ENCODE measurements around the gene EOLA2.
"Not testable (repeated sequence)": the region's sequence is repeated elsewhere in the genome, so short reads cannot be mapped to it uniquely, and the experiment has no call there.

Gene EOLA2

DNA sequence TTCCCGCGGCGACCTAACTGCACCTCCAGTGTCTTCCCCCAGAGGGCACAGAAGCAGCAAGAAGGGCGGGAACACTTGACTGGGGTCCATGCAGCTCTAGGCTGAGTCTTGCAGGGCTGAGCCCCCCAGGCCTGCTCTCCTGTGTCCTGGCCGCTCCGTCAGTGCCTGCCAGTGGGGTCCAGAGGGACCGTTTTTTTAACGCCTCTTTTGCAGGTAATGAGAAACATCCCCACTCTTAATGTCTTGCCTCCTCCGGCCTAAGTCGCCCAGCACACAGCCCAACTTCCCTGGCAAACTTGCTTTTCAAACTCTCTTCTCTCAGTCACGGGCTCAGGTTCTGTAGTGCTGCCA lies 2.4 kb upstream of the EOLA2 start:
- H3K4me3 ChIP-seq (ENCODE audit: low read length) = peak overlapping the region; percentile 8
- not testable (repeated sequence) for DNase-seq (ENCODE audit: low read depth)
- peak; percentile 53 for TF ChIP-seq CTCF (IDR thresholded peaks at IDR 0.05; ENCODE audit: insufficient read depth, low read depth, low read length, missing control alignments)

DNA sequence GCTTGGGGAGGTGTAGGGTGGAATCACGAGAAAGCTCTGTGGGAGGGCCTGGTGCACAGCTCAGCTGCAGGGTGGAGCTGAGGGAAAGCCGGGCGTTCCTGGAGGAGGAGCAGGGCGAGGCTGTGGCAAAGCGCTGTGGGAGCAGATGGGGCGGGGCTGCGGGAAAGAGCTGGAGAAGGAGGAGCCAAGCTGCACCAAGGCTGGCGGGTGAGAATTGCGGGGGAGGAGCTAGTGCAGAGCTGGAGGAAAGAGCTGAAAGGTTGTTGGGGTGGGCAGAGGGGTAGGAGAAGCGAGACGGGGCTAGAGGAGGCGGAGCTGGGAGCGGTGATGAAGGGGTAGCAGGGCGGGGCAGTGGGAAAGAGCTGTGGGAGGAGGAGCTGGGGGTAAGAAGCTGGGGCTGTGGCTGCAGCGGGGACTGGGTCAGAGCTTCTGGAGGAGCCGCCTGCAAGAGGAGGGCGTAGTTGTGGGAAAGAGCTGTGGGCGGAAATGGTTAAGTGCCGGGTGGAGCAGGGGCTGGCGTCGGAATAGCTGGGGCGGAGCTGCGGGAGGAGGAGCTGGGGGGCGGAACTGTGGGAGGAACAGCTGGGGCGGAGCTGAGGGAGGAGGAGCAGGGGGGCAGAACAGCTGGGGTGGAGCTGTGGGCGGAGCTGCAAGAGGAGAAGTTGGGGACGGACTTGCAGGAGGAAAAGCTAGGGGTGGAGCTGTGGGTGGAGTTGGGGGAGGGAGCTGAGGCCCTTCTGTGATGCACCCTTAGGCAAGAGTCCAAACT lies 1.8 kb upstream of the EOLA2 start:
- TF ChIP-seq CTCF (IDR thresholded peaks at IDR 0.05; ENCODE audit: insufficient read depth, low read depth, low read length, missing control alignments) = no peak
- DNase-seq (ENCODE audit: low read depth) = peak; percentile 97
- peak overlapping the region; percentile 48 for H3K4me3 ChIP-seq (ENCODE audit: low read length)

DNA sequence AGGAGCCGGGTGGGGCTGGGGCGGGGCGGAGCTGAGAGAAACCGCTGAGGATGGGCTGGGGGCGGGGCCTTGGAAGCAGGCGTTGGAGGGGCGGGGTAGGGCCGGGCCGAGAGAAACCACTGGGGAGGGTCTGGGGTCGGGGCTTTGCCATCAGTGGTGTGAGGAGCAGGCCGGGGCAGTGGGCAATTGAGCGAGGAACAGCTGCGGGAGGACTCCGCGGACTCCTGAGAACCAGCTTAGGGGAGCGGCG lies 1.3 kb upstream of the EOLA2 start:
- peak overlapping the region; percentile 48 for H3K4me3 ChIP-seq (ENCODE audit: low read length)
- no peak for DNase-seq (ENCODE audit: low read depth)
- no peak for TF ChIP-seq CTCF (IDR thresholded peaks at IDR 0.05; ENCODE audit: insufficient read depth, low read depth, low read length, missing control alignments)

DNA sequence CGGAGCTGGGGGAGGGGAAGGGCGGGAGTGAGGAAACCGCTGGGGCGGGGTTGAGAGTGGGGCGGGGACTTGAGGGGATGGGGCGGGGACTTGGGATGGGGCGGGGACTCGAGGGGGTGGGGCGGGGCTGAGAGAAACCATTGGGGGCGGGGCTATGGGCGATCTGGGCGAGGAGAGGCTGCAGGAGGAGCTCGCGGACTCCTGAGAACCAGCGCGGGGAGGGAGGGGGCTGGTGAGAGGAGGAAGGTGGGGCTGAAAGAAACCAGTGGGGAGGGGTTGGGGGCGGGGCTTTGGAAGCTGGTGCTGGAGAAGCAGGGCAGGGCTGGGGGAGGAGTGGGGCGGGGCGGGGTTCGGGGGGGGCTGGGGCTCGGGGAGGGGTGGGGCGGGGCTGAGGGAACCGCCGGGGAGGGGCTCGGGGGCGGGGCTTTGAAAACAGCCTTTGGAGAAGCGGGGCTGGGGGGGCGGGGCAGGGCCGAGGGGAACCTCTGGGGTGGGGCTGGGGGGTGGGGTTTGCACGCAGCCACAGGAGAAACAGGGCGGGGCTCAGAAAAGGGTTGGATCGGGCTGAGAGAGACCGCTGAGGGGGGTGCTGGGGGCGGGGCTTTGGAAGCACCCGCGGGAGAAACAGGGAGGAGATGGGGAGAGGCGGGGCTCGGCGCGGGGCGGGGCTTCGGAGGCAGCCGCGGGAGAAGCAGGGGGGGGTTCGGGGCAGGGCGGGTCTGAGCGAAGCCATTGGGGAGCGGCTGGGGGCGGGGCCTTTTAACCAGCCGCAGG lies 777 bp upstream of the EOLA2 start:
- no peak for TF ChIP-seq CTCF (IDR thresholded peaks at IDR 0.05; ENCODE audit: insufficient read depth, low read depth, low read length, missing control alignments)
- H3K4me3 ChIP-seq (ENCODE audit: low read length) = peak overlapping the region; percentile 68
- peak; percentile 92 for DNase-seq (ENCODE audit: low read depth)

DNA sequence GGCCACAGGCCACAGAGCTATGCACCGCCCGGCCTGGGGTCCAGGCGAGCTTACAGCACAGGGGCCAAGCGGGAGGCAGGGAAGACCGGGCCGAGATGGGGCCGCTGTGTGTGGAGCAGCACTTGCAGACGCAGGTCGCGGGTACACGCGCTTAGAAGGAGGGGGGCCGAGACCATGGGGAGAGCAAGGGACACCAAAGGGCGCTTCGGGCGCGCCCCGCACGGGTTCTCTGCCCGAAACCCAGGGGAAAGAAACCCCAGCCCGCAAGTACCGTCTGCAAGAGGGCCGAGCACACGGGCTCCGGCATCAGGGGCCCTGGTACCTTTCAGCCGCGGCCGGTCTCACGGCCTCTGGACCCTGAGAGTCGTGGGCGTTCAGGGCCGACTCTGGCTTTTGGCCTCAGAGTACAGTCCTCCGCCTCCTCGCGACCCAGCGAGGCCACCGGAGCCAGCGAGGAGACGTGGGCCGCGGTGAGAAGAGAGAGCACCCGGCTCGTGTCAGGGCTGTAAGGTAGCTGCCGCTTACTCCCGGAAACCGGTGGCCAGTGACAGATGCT lies 342 bp downstream of the EOLA2 start:
- no peak for TF ChIP-seq CTCF (IDR thresholded peaks at IDR 0.05; ENCODE audit: insufficient read depth, low read depth, low read length, missing control alignments)
- no peak for DNase-seq (ENCODE audit: low read depth)
- peak overlapping the region; percentile 68 for H3K4me3 ChIP-seq (ENCODE audit: low read length)

- not testable (repeated sequence) for DNase-seq (ENCODE audit: low read depth)
- H3K4me3 ChIP-seq (ENCODE audit: low read length) = peak overlapping the region; percentile 68
Measured at GRCh38 chrX:149937328-149937727, 963 bp downstream of the EOLA2 start.

- not testable (repeated sequence) for H3K4me3 ChIP-seq (ENCODE audit: low read length); DNase-seq (ENCODE audit: low read depth)
Measured at GRCh38 chrX:149933547-149933946, 4.7 kb downstream of the EOLA2 start.

GRCh38 chrX:149932970-149933369 lies 5.3 kb downstream of the EOLA2 start:
- not testable (repeated sequence) for DNase-seq (ENCODE audit: low read depth); H3K4me3 ChIP-seq (ENCODE audit: low read length)

DNA sequence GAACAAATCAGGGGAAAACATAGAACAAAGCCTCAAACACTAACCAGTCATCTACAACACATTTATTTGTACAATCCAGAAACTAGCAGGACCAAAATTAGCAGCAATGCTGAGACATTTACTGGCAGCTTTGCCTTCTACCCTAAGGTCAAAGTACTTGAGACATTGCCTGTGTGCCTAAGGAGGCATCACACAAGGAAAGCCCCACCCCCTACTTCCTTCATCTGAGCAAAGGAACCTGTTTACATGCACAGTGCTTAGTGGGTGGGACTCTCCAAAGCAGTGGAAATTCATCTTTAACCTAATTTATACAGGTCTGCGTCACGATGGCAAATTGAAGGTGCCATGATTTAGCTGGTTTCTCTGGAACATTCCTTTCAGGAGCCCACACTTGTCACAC lies 6.1 kb downstream of the EOLA2 start:
- H3K4me3 ChIP-seq (ENCODE audit: low read length); DNase-seq (ENCODE audit: low read depth): not testable (repeated sequence)

- H3K4me3 ChIP-seq (ENCODE audit: low read length); DNase-seq (ENCODE audit: low read depth): not testable (repeated sequence)
Measured at GRCh38 chrX:149931355-149931754, 6.9 kb downstream of the EOLA2 start.

DNA sequence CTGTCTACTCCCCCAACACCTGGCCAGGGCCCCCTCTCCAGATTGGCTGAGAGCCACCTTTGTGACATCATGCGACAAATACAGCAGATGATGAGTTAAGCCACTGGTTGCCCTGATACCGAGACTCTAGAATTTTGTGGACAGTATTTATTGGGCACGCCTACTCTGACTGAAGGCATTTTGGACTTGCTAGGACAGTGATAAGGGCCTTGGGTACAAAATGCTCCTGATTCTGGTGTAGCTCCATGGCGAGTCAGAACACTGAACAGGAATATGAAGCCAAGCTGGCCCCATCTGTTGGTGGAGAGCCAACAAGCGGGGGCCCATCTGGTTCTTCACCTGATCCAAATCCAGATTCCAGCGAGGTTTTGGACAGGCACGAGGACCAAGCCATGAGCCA lies 8.9 kb downstream of the EOLA2 start, which contains the start of gene HSFX4:
Gene HSFX4, plus strand, starts transcription at position 174 of the 400 bp plus-strand sequence. Its CDS starts 72 bp downstream, at position 246.
- not testable (repeated sequence) for H3K4me3 ChIP-seq (ENCODE audit: low read length); DNase-seq (ENCODE audit: low read depth)

DNA sequence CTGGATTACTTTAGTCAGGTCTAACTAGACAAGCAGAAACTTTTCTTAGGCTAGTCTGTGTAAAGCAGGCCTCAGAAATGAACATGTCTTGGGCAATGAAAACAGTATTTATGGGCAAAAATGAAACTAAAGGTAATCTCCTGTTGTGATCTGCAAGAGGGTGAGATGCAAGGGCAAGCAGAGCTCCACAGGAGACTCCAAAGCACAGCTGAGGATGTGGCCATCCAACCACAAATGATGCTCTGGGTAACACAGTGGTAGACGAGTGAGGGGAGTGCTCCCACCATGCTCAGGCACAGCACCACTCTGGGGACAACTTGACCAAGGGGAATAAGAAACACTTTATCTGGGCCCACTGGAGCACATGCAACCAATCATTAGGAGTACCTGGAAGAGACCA lies 9.7 kb downstream of the EOLA2 start:
- not testable (repeated sequence) for H3K4me3 ChIP-seq (ENCODE audit: low read length)

DNA sequence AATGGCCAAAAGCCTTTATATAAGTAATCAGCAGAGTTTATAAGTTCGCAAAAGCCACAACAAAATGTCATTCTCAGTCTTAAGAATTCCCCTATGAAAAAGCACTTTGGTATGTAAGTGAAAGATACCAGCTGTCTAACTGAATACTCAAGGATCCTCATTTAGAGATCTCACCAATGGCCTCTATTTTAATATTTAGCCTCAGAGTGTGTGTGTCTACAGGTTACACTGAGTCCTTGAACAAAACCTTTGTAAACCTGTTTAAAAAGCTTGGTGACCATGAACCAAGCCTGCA lies 10.4 kb downstream of the EOLA2 start:
- H3K4me3 ChIP-seq (ENCODE audit: low read length); DNase-seq (ENCODE audit: low read depth): not testable (repeated sequence)

More for the DNA sequence above, 9.7 kb downstream of the EOLA2 start:
- DNase-seq (ENCODE audit: low read depth) = not testable (repeated sequence)
